ENCODE measurements around the gene SPRY4. TPM values are rescaled to one million over a fixed set of nuclear protein-coding genes. Genes with fewer than 3 reads are reported as not detected.

The SPRY4 gene
- total and polyA plus RNA-seq, 2 of the 4 experiments (the other 2 are of a cell fraction): 8.4 to 21.0 TPM

GRCh38 chr5:142364251-142365145 lies 39.7 kb upstream of the SPRY4 start:
- no TSS peak for BruUV-seq (replicated peaks)
- Histone ChIP-seq H2BK5ac (ENCODE audit: low read depth, low read length, poor library complexity, severe bottlenecking) (no peak overlapping the region), H3K36me3 (ENCODE audit: control insufficient read depth, insufficient read depth, low read length) (no peaks in the 10 kb centered on the region), H2BK120ac (ENCODE audit: low read depth, low read length) (peak overlapping the region; percentile 76; the same call in 1 of the 2 replicates), H2AK9ac (replicated peaks; ENCODE audit: low read depth, low read length, poor library complexity) (peak overlapping the region; percentile 57), H3K4me2 (ENCODE audit: low read depth, low read length) (no peak overlapping the region), H2BK20ac (ENCODE audit: low read depth, low read length) (peak overlapping the region; percentile 25; the same call in 1 of the 2 replicates), H4K8ac (ENCODE audit: low read depth in 2 of 2, low read length in 2 of 2) (0 out of 4 replicates have a peak overlapping the region, but pooled peaks have one; percentile 10 to 44), H3K4ac (ENCODE audit: low read depth, low read length) (peak overlapping the region; percentile 54), H2BK15ac (ENCODE audit: low read depth, low read length) (0 out of 3 replicates have a peak overlapping the region, but pooled peaks have one; percentile 56), H3K4me1 (ENCODE audit: control insufficient read depth, insufficient read depth, low read length) (peaks cover 10% of the 10 kb centered on the region), H3K27ac (ENCODE audit: insufficient read depth, low read length) (no peak overlapping the region), H4K20me1 (ENCODE audit: insufficient read depth, low read length) (no peaks in the 10 kb centered on the region), H3K27me3 (ENCODE audit: control insufficient read depth, insufficient read depth, low read length) (no peaks in the 10 kb centered on the region), H2AFZ (replicated peaks; ENCODE audit: low read length, poor library complexity) (peak overlapping the region; percentile 71), H3K14ac (replicated peaks; ENCODE audit: low read depth, low read length) (0 out of 2 replicates have a peak overlapping the region, but pooled peaks have one; percentile 4), H3K9ac (ENCODE audit: low read depth, low read length) (no peak overlapping the region), H2AK5ac (ENCODE audit: low read depth, low read length) (peak overlapping the region; percentile 97), H3K4me3 (ENCODE audit: insufficient read depth, low read depth, low read length) (no peak overlapping the region), H3K9me3 (ENCODE audit: control insufficient read depth, insufficient read depth, low read length) (no peaks in the 10 kb centered on the region), H3K79me1 (ENCODE audit: low read depth in 1 of 2, low read length in 2 of 2) (peaks cover 20 to 55% of the 10 kb centered on the region in 2 experiments; a peak in 3 of 4 replicates), H4K91ac (ENCODE audit: insufficient read depth, low read depth, low read length) (no peak overlapping the region), H3K56ac (ENCODE audit: extremely low read depth, insufficient read depth, low read length) (no peak overlapping the region), H4K5ac (ENCODE audit: low read depth, low read length) (no peak overlapping the region), H3K9me1 (ENCODE audit: insufficient read depth, low read length) (peaks cover 4% of the 10 kb centered on the region; the same call in 1 of the 2 replicates), H3K23ac (ENCODE audit: low read depth, low read length) (no peak overlapping the region), H3K18ac (ENCODE audit: low read depth, low read length) (no peak overlapping the region)
- ChIA-PET CTCF (no interaction called here), POLR2A (ENCODE audit: unreplicated experiment) (no interaction called here)
- no peak for DNase-seq
- no peak for TF ChIP-seq CEBPB (IDR thresholded peaks at IDR 0.05; ENCODE audit: low read depth, low read length)
- no peak for TF ChIP-seq CHD1 (IDR thresholded peaks at IDR 0.05; ENCODE audit: low read depth, low read length)
- no peak for TF ChIP-seq RAD21 (IDR thresholded peaks at IDR 0.05; ENCODE audit: low read length)
- no peak for TF ChIP-seq RFX5 (IDR thresholded peaks at IDR 0.05; ENCODE audit: low read depth, low read length)
- TF ChIP-seq CTCF (conservative IDR thresholded peaks at IDR 0.05; ENCODE audit: low read depth, low read length): no peak
- no peak for TF ChIP-seq POLR2A (IDR thresholded peaks at IDR 0.05; ENCODE audit: low read depth, low read length)
- TF ChIP-seq NFE2L2 (IDR thresholded peaks at IDR 0.05; ENCODE audit: low read depth, low read length): no peak
- TF ChIP-seq RCOR1 (IDR thresholded peaks at IDR 0.05; ENCODE audit: insufficient replicate concordance, low read length): no peak
- TF ChIP-seq MXI1 (IDR thresholded peaks at IDR 0.05; ENCODE audit: borderline replicate concordance, low read depth, low read length): no peak
- TF ChIP-seq MAZ (IDR thresholded peaks at IDR 0.05; ENCODE audit: borderline replicate concordance, low read depth, low read length): no peak
- 89% methylated on average over 12 of the region's 23 CpGs; no CpG with 5 or more reads in 1 of the 2 experiments for WGBS, 2 experiments (ENCODE audit: extremely low coverage in 2 of 2, insufficient read length in 1 of 2)
- no peak for ATAC-seq (ENCODE audit: low read depth)
- intact Hi-C loops (cut with micrococcal nuclease) (no loop called here), dilution Hi-C loops (cut with HindIII; ENCODE audit: low sequenced_read_pairs, unreplicated experiment) (no loop called here), in situ Hi-C loops (cut with MboI; ENCODE audit: low sequenced_read_pairs) (no loop called here)

Measured in IMR-90 (cell line).